ENCODE results near the gene AGPAT3.

DNA sequence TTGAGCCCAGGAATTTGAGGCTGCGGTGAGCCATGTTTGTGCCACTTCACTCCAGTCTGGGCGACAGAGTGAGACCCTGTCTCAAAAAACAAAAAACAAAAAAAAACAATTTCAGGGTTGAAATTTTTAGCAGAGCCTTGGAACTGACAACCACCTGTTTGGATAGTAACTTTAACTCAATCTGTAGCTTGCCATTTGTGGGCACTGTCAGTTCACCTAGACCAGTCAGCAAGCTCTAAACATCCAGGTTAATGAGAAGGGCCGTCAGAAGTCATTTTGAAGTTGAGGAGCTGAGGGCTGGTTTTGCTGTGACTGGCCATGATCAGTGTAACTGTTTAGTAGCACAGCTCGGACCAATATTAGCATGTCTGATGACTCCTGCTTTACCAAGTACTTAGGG, 155.5 kb downstream of the AGPAT3 start:
- TF ChIP-seq, protein P1, sequence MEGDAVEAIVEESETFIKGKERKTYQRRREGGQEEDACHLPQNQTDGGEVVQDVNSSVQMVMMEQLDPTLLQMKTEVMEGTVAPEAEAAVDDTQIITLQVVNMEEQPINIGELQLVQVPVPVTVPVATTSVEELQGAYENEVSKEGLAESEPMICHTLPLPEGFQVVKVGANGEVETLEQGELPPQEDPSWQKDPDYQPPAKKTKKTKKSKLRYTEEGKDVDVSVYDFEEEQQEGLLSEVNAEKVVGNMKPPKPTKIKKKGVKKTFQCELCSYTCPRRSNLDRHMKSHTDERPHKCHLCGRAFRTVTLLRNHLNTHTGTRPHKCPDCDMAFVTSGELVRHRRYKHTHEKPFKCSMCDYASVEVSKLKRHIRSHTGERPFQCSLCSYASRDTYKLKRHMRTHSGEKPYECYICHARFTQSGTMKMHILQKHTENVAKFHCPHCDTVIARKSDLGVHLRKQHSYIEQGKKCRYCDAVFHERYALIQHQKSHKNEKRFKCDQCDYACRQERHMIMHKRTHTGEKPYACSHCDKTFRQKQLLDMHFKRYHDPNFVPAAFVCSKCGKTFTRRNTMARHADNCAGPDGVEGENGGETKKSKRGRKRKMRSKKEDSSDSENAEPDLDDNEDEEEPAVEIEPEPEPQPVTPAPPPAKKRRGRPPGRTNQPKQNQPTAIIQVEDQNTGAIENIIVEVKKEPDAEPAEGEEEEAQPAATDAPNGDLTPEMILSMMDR (IDR thresholded peaks at IDR 0.05): no peak
- no peak for TF ChIP-seq ZFX (IDR thresholded peaks at IDR 0.05; ENCODE audit: borderline replicate concordance)
